Measurements from ENCODE around the gene CDK1.

DNA sequence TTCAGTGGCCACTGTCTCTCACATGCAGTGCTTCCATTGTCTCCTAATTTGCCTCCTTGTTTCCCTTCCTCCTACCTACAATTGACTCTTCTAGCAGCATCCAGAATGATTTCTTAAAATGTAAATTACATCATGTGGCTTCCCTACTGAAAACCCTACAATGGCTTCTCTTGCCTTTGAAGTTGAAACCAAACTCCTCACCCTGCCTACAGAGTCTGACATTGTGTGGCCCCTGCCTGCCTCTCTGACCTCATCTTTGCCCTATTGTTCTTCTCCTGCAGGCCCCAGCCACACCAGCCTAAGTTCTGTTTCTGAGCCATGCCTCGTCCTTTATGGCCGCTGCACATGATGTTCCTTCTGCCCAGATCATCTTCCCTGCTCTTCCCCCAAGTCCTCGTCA, 35.8 kb upstream of the CDK1 start:
- no peak for TF ChIP-seq POLR2AphosphoS5 (IDR thresholded peaks at IDR 0.05; ENCODE audit: low read depth)
- TF ChIP-seq, protein P1, sequence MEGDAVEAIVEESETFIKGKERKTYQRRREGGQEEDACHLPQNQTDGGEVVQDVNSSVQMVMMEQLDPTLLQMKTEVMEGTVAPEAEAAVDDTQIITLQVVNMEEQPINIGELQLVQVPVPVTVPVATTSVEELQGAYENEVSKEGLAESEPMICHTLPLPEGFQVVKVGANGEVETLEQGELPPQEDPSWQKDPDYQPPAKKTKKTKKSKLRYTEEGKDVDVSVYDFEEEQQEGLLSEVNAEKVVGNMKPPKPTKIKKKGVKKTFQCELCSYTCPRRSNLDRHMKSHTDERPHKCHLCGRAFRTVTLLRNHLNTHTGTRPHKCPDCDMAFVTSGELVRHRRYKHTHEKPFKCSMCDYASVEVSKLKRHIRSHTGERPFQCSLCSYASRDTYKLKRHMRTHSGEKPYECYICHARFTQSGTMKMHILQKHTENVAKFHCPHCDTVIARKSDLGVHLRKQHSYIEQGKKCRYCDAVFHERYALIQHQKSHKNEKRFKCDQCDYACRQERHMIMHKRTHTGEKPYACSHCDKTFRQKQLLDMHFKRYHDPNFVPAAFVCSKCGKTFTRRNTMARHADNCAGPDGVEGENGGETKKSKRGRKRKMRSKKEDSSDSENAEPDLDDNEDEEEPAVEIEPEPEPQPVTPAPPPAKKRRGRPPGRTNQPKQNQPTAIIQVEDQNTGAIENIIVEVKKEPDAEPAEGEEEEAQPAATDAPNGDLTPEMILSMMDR (IDR thresholded peaks at IDR 0.05; ENCODE audit: insufficient read depth, low read length): no peak

Data from HL-60 (cell line).